IPS-18c (cell line): ENCODE results near the gene ZFP1.

ENCODE experiments used
- H3K4me3 ChIP-seq: 2 replicates; pipeline ENCODE4 v1.7.0; 2013; ENCODE audit warnings: low read depth, mild to moderate bottlenecking, low read length, moderate library complexity; ENCODE audit not compliant: insufficient read depth
- H3K9me3 ChIP-seq: one replicate; pipeline ENCODE4 v1.6.1; 2013; ENCODE audit warnings: mild to moderate bottlenecking, low read length, moderate library complexity; ENCODE audit not compliant: control insufficient read depth, insufficient read depth

Gene ZFP1

DNA sequence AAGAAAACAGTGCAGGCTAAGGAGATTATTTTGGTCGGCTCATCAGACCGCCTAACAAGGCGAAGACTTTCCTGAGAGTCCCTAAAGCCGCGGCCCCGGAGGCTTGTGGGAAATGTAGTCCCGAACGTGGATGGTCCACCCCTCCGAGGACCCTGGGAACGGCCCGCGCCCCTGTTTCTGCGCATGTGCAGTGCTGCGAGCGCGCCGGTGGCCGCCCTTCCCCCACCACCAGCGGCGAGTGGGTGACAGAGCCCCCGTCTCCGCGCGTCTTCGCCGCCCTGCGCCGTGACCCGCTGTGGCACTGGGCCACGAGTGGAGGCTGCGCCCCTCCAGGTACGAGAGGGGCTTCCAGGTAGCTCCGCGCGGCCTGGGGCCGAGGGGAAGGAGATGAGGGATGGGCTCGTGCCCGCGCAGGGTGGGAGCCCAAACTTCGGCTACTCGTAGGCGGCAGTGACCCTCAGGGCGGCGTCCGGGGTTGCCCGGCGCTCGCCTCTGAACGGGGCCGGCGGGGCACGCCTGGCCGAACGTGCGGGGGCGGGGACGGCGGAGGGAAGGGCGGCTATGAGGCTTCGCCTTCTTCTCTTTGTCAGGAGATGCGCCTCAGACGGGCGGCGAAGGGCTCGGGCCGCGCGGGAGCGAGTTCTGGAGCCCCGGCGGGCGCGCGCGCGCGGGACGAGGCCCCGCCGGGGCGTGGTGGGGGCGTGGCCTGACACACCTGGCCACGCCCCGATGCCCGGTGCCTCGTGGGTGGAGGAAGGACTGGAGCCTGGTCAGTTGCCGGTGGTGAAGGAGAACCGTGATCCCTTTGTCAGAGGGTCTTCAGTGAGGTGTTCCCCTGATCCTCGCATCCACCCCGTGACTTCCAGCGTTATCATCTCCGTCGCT is at the start of gene ZFP1:
TSS of gene ZFP1 (plus strand) at position 214 of the 885 bp plus-strand sequence. CDS start 4,428 bp downstream, outside the sequence.
- Histone ChIP-seq H3K4me3 (peak within 1 kb of the TSS; percentile 99), H3K9me3 (peaks cover 2% of the 10 kb centered on the region)

DNA sequence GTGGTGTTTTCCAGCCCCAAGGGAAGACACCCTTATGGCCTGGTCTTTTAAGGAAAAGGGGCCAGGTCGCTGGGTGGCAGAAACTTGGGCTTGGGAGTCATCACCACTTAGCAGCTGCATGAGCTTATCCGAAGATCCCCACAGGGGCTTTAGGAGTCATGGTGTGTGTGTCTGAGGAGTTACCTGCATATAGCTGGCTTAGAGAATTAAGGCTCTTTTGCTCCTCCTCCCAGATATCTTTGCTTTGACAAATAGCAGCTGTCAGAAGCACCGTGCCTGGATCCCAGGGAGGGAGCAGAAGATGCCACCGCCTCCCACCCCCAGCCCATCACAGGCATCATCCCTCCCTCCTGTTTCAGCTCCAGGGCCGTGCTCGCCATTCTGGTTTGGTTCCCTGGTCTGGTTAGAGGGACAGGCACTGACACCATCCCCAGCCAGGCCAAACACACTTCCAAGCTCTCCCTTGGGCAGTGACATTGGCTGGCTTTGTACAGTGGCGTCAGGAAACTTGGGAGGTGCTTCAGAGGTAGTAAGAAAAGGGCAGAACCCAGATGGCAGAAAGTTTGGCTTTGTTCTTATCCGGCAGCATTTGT is 49.2 kb upstream of the ZFP1 start:
- H3K9me3 ChIP-seq, result no peaks in the 10 kb centered on the region
- H3K4me3 ChIP-seq, result no peak overlapping the region

DNA sequence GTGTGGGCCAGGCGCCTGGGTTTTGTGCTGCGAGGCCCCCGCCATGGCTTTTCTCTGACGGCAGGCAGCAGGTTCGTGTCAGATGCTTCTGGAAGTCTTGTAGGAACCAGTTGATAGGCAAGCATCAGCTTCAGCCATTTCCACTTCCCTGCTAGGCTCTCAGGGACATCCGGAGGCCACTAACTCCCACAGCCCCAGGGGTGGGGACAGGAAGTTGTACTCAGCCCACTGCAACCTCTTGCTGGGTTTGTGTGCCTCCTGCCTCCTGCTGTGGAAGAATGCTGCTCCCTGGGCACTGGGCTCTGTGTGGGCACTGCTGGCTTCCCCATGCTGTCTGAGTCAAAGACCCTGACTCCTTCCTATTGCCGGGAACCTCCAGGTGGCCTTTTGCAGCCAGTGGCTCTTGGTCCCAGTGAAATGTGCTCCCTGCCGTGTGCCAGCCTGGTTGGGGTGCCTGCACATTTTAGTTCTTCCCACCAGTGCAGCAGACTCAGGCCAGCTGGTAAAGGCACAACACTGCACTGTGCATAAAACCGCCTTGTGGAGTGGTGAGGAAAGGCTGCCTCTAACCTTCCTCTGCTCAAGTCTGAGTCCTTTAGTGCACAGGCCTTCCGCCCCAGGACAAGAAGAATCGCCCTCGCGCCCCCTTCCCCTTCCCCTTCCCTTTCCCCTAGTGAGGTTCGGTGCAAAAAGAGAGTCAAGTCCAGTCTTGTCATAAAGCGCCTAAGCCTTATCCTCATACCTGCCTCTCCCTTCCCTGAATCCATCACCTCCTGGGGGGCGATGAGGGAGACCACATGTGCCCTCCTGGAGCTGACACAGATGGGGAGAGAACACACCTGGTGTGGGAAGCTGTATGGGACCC is 48.4 kb upstream of the ZFP1 start:
- Histone ChIP-seq H3K4me3 (no peak overlapping the region), H3K9me3 (no peaks in the 10 kb centered on the region)

DNA sequence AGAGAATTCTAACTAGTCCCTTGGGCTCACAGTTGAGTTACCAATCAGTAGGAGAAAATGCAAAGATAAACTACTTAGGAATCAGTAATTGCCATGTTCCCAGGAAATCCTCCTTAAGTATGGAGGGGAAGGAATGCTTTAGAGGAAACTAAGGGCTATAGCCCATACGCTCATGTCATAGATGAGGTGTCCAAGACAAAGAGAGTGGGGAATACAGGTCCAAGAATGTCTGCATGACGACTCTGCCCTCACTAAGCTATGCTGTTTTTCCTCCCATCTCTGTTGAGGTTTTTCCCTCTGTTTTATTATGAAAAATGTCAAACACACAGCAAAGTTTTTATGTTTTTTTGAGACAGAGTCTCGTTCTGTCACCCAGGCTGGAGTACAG is 47.7 kb upstream of the ZFP1 start:
- Histone ChIP-seq H3K4me3 (no peak overlapping the region), H3K9me3 (no peaks in the 10 kb centered on the region)

DNA sequence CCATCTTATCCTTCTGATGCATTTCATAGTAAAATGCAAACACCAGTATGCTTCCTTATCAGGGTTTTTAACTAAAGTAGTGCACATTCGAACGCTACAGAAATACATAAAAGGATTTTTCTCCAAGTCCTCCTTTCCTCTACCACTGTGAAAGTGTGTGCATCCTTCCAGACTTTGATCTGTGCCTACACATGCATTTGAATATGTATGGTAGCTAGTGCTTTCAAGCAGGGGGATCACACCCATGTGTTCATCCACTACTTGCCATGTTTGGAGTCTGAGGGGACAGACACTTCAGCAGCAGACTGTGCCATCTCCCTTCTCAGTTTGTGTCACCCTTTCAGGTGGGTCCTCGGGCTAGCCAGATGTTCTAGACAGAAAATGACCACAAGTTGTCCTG is 46.7 kb upstream of the ZFP1 start:
- Histone ChIP-seq H3K4me3 (no peak overlapping the region), H3K9me3 (no peaks in the 10 kb centered on the region)

DNA sequence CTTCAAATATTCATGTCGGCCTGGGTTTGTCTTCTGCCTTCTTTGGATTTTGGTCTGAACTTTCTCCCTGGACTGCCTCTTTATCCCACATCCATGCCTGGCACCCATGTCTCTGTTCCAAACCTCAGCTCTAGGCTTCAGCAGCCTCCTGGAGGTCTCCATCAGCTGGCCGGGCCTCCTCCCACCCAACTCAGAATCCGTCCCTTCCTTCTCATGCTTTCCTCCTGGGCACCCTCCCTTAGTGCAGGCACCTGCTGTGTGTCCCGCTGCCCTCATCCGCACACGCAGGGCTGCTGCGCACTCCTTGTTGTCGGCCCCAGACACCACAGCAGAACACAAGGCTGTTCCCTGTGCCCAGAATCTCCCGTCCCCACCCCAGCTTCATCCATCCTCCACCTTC is 45.7 kb upstream of the ZFP1 start:
- no peaks in the 10 kb centered on the region for H3K9me3 ChIP-seq
- no peak overlapping the region for H3K4me3 ChIP-seq

DNA sequence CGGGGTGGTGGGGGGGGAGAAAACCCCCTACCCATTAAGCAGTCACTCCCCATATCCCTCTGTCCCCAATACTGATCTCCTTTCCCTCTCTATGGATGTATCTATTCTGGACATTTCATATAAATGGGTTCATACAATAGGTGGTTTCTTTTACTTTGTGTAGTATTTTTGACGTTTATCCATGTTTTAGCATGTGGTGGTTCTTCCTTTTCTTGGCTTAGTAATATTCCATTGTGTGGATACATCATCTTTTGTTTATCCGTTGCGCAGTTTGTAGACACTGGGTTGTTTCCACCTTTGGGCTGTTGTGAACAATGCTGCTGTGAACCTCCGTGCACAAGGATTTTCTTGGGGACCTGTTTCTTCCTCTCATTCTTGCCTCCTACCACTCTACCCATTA is 44.3 kb upstream of the ZFP1 start:
- no peaks in the 10 kb centered on the region for H3K9me3 ChIP-seq
- H3K4me3 ChIP-seq, result no peak overlapping the region

DNA sequence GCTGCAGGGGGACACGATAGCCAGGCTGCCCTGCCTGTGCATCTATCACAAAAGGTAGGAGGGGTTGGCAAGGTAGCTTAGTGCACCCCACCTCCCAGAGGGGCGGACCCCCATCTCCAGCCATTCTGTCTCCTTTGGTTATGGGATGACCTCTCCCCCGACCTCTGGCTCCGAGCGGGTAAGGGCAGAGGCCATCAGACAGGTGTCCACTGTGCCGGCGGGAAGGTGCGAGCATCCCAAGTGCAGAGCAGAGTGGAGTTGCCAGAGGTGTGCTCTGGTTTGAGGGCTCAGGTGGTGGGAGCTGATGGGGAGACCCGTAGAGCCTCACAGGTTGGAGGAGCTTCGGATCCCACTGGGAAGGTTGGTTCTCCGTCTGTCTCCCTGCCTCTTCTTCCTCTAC is 43.5 kb upstream of the ZFP1 start:
- Histone ChIP-seq H3K4me3 (no peak overlapping the region; the same call in 1 of the 2 replicates), H3K9me3 (no peaks in the 10 kb centered on the region)

DNA sequence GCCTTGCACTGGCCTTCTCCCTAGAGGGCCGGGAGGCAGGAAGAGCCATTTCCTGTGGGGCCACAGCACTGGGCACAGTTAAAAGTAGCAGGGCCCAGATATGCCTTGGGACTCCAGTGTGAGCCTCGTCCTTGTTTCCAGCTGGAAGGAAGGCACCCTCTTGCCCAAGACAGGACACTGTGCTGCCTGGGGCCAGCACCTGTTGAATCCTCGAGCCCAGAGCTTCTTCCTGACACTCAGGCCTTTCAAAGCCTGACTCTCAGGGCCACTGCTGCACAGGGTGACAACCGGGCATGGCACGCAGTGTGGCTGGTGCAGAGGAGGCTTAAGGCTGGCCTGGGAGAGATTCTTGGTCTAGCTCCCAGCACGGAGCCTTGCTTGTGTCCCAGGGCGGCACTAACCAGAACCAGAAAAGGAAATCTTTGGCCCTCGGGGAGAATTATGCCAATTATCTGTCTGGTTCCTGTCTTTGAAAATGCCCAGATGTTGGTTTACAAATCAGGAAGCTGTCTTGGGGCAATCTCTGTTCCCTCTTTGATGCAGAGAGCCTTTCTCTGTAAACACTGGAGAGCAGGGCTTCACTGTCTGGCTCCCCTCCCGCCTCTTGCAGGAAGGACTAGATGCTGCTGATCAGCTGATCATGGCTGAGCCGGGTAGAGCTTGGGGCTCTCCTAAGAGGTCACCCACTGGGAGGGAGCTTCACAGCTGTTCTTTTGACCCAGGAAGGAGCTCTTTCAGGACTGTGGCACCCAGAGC is 42.8 kb upstream of the ZFP1 start:
- Histone ChIP-seq H3K4me3 (no peak overlapping the region), H3K9me3 (no peaks in the 10 kb centered on the region)

DNA sequence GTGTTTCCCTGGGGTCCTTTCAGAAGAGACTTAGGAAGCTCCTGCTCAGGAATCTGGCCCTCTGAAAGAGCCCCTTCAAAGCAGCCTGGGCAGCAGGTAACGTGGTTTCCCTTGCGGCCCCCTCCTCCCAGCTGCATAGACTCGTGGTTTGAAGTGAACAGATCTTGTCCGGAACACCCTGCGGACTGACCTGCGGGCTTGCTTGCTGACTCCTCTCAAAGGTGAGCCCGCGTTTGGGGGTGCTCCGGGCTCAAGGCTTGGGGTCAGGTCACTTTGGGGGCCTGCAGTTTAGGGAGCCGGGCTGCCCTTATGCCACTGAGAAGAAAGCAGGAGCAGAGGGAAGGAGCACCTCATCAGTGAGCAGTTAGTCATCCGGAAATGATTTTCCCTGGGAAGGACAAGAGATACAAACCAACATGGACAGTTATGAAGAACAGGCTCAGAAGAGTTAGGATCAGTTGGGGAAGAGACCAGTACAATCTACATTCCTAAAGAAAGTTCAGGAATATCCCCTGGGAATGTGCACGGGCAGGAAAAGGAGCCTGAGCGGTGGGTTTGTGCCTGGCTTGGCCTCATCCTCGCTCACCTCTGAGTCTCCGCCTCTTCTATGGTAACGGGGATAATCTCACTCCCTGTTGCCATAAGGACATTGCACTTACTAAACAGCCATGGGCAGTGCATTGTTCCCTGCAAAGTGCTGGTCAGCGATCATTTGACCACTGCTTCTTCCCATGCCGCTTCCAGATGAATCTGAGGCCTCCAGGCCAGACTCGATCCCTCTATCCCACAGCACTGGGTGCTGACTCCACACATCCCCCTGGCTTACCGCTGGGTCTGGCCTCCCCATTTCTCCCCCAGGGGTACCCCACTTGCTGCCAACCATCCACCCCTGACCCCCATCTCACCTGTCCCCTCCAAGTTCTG is 41.7 kb upstream of the ZFP1 start:
- Histone ChIP-seq H3K4me3 (no peak overlapping the region), H3K9me3 (no peaks in the 10 kb centered on the region)

DNA sequence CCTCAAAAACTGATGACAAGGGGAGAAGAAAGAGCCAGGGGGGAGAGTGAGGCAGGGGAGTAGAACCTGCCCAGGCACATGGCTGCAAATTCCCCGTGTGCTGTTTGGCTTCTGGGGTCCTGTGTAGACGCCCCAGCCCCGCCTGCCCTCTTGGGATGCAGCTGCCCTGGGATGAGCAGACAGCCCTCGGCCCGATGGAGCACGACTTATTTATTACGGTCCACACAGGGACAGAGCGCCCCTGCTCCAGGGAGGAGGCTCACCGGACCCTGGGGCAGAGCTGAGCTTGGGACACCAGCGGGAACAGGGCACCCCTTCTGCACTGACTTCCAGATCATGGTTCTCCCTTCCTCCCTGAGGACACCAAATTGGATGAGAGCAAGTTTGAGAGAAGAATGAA is 40.8 kb upstream of the ZFP1 start:
- no peak overlapping the region for H3K4me3 ChIP-seq
- no peaks in the 10 kb centered on the region for H3K9me3 ChIP-seq

DNA sequence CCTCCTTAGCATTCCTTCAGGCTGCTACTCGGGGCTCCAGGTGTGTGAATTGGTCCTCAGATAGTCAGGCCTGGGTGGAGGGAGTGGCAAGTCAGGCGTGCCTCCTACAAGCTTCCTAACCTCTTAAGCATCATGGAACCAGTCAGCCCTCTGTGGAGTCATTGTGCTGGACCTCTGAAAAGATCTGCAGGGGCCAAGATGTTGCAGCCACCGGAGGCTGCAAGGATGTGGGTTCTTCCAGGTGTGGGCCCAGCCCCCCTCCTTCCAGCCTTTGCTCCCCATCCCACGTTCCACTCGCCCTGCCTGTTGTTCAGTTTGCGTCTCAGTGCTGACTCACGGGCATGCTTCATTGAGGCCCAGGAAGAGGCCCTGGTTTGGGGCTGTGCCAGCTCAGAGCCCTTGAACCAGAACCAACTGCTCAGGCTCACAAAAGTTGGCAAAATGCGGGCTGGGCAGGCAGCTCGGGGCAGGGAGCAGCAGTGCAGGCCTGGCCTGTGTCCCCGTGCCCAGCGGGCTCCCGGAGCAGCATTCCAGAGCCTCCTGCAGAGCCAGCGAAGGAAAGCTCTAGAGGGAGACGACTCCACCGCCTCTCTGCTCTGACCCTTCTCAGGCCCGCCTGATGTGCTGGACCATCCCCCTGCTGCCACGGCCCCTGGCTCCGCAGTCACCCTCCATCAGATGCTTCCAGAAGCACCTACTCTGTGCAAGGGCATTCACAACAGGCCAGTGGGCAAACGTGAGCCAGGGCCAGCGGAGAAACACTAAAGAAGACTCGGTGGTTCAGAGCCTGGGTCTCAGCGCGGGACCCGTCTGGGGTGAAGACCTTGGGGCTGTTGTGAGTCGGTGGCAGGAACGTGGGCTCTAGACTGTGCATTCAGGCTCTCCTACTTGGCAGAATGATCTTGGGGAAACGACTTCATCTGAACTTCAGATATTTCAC is 39.3 kb upstream of the ZFP1 start:
- Histone ChIP-seq H3K9me3 (no peaks in the 10 kb centered on the region), H3K4me3 (no peak overlapping the region)

DNA sequence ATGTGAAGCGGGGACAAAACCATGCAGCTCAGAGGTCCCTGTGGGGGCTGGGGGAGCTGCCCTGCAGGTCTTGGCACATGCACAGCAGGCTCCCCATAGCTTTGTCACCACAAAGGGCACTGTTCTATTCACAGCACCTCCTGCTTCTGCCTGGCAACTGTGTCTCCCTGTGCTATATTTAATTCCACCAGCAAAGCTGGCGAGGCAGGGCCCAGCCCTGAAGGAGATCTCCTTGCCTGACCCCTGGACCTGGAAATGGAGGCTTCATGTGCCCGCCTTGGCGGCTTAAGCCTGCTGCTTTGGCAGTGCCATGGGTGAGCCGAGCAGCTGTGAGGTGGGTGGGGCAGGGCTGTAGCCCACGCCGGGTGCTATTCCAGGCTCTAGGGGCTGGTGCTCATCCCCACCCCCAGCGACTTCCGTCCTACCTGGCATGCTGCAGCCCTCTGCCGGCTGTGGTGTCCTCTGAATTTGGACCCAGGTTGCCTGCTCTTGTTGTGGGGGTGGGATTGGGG is 38.5 kb upstream of the ZFP1 start:
- Histone ChIP-seq H3K9me3 (no peaks in the 10 kb centered on the region), H3K4me3 (no peak overlapping the region)

DNA sequence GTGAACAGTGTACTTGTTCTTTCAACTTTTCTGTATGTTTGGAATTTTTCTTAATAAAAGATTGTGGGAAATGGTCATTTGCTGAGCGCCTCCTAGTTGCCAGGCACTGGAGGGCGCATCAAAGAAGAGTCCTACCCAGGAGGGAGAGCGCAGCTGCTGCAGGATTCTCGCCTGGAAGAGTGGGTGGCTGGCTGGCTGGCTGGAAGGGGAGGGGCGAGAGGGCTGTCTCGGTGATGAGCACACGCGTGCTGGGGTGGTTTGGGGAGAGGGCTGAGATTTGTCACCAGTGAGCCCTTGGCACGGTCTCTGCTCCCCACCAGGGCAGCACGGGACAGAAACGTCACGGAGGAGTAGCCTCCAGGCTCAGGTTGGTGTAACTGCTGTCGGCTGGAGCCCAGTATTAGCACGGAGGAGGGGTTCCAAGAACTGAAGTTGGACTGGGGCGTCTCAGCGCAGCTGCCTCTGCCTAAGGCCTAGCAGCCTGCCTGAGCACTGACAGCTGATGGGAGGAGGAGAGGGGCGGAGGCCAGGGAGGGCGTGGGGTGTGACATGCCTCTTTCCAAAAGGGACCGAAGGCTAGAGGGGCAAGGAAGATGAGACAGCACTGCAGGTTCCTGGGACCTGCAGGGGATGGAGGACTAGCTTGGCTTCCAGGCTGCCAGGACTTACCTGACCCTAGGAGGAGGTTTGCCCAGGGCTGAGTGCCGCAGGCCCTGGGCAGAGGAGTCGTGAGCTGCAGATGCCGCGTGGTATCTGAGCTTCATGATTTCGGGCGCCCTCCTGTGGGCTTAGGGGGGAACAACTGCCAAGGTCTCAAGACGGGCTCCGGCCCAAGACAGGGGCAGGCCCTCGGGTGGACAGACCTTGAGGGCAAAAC is 37.4 kb upstream of the ZFP1 start:
- H3K4me3 ChIP-seq, result no peak overlapping the region; the same call in 1 of the 2 replicates
- H3K9me3 ChIP-seq, result no peaks in the 10 kb centered on the region
